HCT116 (cell line): ENCODE measurements around the gene RPL28.

Source experiments
- EZH2 ChIP-seq: fragments of 200-600 bp; sonication (generic); IDR thresholded peaks from 2 replicates; pipeline ENCODE4 v1.6.1; 2017; ENCODE audit warnings: antibody characterized with exemption, mixed run types
- JUND ChIP-seq: IDR thresholded peaks from 2 replicates; pipeline ENCODE4 v1.6.1; 2012
- POLR2A ChIP-seq: IDR thresholded peaks from 2 replicates; pipeline ENCODE4 v1.7.0; 2011; ENCODE audit warnings: borderline replicate concordance; ENCODE audit not compliant: insufficient read depth, insufficient read length; ENCODE audit errors: extremely low read depth
- POLR2AphosphoS5 ChIP-seq: IDR thresholded peaks from 2 replicates; pipeline ENCODE4 v1.6.1; 2011; ENCODE audit warnings: mild to moderate bottlenecking, low read depth, low read length, moderate library complexity
- TF ChIP-seq, protein P1 (sequence below), 3 experiments: fragments of 200-600 bp in 1 of 3; sonication (generic) in 1 of 3; IDR thresholded peaks in 2 of 3; conservative IDR thresholded peaks in 1 of 3; 2 replicates each; pipeline ENCODE4 v1.5.1; 2012 to 2017; ENCODE audit warnings: low read depth in 2 of 3, low read length in 2 of 3, antibody characterized with exemption in 1 of 3, borderline replicate concordance in 1 of 3, control low read depth in 1 of 3, mild to moderate bottlenecking in 1 of 3, mixed read lengths in 1 of 3, mixed run types in 1 of 3, moderate library complexity in 1 of 3; ENCODE audit not compliant: insufficient read depth in 1 of 3
- TF ChIP-seq, protein P2 (sequence below): IDR thresholded peaks from 2 replicates; pipeline ENCODE4 v1.6.1; 2012; ENCODE audit warnings: low read depth

DNA sequence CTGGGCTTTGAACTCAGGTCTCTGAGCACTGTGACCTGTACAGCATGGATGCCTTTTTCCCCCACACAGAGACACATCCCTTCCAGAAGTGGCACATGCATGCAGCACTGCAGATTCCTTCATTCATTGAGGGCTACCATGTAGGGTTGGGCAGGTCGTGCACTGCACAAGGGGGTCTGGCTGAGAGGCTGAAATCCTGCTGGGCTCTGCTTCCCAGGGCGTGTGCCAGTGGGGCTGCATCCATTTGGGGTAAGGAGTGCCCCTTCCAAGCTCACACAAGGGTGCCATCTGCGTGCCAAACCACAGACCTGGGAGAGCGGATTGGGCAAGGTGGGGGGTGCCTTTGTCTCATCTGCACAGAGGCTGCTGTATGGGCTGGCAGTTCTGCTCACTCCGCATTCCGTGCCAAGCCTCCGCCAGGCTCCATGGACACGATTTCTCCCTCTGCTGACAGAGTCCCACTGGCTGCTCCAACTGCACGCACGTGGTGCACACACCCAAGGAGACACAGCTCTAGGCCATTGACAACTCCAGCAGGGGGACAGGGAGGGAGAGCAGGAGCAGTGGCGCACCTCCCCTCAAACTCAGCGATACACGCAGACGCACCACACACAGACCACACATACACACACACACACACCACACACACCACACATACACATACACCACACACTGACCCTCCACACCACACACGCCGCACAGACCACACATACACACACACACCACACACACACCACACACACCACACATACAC, 61.9 kb downstream of the RPL28 start:
- TF ChIP-seq POLR2A, result no peak
- TF ChIP-seq, protein P1, sequence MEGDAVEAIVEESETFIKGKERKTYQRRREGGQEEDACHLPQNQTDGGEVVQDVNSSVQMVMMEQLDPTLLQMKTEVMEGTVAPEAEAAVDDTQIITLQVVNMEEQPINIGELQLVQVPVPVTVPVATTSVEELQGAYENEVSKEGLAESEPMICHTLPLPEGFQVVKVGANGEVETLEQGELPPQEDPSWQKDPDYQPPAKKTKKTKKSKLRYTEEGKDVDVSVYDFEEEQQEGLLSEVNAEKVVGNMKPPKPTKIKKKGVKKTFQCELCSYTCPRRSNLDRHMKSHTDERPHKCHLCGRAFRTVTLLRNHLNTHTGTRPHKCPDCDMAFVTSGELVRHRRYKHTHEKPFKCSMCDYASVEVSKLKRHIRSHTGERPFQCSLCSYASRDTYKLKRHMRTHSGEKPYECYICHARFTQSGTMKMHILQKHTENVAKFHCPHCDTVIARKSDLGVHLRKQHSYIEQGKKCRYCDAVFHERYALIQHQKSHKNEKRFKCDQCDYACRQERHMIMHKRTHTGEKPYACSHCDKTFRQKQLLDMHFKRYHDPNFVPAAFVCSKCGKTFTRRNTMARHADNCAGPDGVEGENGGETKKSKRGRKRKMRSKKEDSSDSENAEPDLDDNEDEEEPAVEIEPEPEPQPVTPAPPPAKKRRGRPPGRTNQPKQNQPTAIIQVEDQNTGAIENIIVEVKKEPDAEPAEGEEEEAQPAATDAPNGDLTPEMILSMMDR (IDR thresholded peaks at IDR 0.05 in 2 of 3, conservative IDR thresholded peaks at IDR 0.05 in 1 of 3; ENCODE audit: borderline replicate concordance in 1 of 3, insufficient read depth in 1 of 3, low read depth in 2 of 3, low read length in 2 of 3), result no peak
- TF ChIP-seq, protein P2, sequence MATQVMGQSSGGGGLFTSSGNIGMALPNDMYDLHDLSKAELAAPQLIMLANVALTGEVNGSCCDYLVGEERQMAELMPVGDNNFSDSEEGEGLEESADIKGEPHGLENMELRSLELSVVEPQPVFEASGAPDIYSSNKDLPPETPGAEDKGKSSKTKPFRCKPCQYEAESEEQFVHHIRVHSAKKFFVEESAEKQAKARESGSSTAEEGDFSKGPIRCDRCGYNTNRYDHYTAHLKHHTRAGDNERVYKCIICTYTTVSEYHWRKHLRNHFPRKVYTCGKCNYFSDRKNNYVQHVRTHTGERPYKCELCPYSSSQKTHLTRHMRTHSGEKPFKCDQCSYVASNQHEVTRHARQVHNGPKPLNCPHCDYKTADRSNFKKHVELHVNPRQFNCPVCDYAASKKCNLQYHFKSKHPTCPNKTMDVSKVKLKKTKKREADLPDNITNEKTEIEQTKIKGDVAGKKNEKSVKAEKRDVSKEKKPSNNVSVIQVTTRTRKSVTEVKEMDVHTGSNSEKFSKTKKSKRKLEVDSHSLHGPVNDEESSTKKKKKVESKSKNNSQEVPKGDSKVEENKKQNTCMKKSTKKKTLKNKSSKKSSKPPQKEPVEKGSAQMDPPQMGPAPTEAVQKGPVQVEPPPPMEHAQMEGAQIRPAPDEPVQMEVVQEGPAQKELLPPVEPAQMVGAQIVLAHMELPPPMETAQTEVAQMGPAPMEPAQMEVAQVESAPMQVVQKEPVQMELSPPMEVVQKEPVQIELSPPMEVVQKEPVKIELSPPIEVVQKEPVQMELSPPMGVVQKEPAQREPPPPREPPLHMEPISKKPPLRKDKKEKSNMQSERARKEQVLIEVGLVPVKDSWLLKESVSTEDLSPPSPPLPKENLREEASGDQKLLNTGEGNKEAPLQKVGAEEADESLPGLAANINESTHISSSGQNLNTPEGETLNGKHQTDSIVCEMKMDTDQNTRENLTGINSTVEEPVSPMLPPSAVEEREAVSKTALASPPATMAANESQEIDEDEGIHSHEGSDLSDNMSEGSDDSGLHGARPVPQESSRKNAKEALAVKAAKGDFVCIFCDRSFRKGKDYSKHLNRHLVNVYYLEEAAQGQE, result no peak
- no peak for TF ChIP-seq EZH2
- no peak for TF ChIP-seq JUND
- no peak for TF ChIP-seq POLR2AphosphoS5
